GM12865 (cell line): ENCODE measurements around the gene PTPRN2.

Source experiments
- DNase-seq: peaks from one replicate; pipeline ENCODE4 v3.0.0; 2010; ENCODE audit warnings: low read depth
- H3K4me3 ChIP-seq: 2 replicates; pipeline ENCODE4 v1.5.1; 2011; ENCODE audit warnings: mild to moderate bottlenecking, low read depth, low read length, control low read depth
- TF ChIP-seq, protein P1 (sequence below): IDR thresholded peaks from 2 replicates; pipeline ENCODE4 v1.5.1; 2011; ENCODE audit warnings: low read length, control low read depth, low read depth, inconsistent platforms; ENCODE audit not compliant: insufficient read depth; ENCODE audit errors: missing control alignments

PTPRN2 gene

DNA sequence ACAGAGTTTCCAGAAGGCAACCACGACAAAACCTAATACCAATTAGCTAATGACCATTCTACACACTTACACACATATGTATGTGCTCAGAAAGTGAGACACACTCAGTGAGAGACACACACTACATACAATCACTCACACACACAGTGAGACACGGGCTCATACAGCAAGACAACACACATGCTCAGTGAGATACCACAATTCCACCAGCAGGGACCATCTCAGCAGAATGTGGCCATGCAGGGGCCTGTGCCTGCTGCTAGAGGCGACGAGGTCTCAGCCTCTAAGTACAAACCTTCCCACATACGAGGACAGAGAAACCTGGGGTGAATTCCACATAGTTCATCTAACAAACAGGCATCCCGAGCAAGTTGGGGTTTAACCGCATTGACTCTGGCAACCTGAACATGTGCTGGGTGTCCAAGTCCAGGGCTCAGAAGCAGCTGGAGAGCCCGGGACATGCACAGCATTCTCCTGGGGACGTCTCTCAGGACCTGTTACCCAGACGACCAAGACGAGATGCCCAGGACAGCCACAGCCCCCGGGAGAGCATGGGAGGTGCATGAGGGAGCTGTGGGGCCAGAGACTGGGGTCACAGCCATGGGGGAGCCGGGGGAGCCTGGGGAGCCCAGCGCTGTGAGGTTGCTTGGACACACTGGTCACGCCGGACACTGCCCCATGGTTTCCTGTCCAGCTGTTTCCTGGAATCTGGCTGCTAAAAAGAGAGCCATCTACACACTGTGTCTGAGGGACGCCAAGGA lies 523.6 kb downstream of the PTPRN2 start:
- no peak for DNase-seq
- no peak overlapping the region for H3K4me3 ChIP-seq
- TF ChIP-seq, protein P1, sequence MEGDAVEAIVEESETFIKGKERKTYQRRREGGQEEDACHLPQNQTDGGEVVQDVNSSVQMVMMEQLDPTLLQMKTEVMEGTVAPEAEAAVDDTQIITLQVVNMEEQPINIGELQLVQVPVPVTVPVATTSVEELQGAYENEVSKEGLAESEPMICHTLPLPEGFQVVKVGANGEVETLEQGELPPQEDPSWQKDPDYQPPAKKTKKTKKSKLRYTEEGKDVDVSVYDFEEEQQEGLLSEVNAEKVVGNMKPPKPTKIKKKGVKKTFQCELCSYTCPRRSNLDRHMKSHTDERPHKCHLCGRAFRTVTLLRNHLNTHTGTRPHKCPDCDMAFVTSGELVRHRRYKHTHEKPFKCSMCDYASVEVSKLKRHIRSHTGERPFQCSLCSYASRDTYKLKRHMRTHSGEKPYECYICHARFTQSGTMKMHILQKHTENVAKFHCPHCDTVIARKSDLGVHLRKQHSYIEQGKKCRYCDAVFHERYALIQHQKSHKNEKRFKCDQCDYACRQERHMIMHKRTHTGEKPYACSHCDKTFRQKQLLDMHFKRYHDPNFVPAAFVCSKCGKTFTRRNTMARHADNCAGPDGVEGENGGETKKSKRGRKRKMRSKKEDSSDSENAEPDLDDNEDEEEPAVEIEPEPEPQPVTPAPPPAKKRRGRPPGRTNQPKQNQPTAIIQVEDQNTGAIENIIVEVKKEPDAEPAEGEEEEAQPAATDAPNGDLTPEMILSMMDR: no peak

DNA sequence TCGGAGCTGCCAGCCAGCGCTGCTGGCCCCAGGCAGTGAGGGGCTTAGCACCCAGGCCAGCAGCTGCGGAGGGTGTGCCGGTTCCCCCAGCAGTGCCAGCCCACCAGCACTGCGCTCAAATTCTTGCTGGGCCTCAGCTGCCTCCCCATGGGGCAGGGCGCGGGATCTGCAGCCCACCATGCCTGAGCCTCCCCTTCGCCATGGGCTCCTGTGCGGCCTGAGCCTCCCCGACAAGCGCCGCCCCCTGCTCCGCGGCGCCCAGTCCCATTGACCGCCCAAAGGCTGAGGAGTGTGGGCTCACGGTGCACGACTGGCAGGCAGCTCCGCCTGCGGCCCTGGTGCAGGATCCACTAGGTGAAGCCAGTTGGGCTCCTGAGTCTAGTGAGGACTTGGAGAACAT lies 525.0 kb downstream of the PTPRN2 start:
- TF ChIP-seq, protein P1: no peak
- no peak overlapping the region for H3K4me3 ChIP-seq

DNA sequence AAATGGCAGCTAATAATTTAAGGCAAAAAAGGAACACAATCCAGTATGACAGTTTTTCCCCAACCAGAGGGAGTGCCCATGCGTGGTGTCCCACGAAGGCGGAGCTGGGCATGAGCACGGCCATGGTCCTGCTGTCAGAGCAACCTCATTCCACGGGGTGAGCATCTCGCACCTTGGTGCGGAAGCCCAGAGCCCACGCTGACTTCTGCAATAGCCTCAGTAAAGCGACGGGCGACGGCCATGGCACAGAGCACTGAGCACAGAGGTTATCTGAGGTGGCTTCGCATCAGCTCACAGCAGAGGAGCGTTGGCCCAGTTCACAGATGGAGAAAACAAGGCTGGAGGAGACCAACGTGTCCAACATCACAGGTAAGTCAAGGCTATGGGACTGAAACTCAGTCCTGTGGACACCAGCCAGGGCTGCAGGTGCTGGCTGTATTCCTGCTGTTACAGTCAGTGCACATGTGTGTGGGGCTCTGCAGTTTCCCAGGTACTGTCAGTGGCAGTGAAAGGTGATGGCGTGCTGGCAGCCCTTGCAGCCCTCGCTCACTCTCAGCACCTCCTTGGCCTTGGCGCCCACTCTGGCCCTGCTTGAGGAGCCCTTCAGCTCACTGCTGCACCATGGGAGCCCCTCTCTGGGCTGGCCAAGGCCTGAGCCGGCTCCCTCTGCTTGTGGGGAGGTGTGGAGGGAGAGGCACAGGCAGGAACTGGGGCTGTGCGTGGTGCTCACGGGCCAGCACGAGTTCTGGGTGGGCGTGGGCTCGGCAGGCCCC lies 525.6 kb downstream of the PTPRN2 start:
- no peak overlapping the region for H3K4me3 ChIP-seq
- no peak for DNase-seq
- TF ChIP-seq, protein P1: no peak

More for the DNA sequence above, 525.0 kb downstream of the PTPRN2 start:
- no peak for DNase-seq

DNA sequence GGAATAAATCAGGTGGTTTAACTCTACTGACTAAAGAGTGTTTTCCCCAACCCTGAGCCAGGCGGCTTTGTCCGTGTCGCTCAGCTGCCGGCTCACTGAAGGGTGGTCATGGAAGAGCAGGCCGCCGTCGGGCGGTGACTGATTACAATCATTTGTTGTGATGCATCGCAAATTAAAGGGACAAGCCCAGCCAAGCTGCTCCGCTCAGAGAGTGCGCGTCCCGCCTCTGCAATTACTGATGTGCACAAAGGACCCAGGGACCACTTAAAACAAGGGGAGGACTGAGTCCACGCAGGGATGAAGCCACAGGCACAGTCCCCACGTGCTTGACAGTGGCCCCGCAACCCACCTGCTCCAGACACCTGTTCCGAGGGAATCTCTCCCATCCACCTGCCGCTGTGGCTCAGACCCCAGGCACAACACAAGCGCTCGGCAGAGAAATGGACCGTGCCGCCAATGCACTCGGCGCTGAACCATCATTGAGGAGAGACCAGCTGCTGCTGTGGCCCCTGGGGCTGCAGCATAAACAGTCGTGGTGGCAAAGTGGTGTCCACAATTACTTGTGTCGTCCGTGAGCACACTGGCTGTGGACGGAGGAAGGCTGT lies 526.5 kb downstream of the PTPRN2 start:
- TF ChIP-seq, protein P1: no peak
- H3K4me3 ChIP-seq: no peak overlapping the region
- no peak for DNase-seq

DNA sequence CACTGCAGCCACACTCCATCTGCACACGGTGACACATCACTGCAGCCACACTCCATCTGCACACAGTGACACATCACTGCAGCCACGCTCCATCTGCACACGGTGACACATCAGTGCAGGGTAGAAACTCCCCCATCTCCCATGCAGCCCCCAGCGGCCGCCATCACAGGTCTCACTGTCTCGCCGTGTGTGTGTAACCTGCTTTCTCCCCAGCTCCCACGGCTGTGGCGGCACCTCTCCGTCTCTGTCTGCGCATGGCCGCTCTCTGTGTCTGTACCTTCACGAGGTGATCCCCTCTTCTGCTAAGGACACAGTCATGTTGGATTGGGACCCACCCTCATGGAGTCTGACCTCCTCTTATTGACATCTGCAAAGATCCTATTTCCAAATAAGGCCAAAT lies 527.4 kb downstream of the PTPRN2 start:
- TF ChIP-seq, protein P1: no peak
- no peak overlapping the region for H3K4me3 ChIP-seq
- no peak for DNase-seq

DNA sequence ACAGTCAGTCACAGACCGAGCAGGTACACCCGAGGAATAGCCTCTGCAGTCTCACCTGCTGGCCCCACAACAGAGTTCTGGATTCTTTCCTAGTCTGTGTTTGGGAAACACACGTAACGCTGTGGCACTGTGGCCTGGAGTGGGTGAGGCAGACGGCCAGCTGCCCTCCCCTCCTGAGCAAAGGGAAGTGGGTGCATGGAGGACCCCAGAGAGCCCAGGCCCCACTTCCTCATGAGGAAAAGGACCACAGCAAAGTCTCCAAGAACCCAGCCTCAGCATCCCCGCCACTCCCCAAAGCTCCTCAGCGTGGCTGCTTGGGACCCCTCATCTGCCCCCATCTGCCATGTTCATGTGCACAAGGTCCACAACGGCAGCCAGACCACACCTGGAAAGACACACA lies 530.2 kb downstream of the PTPRN2 start:
- TF ChIP-seq, protein P1: no peak
- DNase-seq: no peak
- no peak overlapping the region for H3K4me3 ChIP-seq
